Measurements from ENCODE around the gene MYO1D.

MYO1D gene

DNA sequence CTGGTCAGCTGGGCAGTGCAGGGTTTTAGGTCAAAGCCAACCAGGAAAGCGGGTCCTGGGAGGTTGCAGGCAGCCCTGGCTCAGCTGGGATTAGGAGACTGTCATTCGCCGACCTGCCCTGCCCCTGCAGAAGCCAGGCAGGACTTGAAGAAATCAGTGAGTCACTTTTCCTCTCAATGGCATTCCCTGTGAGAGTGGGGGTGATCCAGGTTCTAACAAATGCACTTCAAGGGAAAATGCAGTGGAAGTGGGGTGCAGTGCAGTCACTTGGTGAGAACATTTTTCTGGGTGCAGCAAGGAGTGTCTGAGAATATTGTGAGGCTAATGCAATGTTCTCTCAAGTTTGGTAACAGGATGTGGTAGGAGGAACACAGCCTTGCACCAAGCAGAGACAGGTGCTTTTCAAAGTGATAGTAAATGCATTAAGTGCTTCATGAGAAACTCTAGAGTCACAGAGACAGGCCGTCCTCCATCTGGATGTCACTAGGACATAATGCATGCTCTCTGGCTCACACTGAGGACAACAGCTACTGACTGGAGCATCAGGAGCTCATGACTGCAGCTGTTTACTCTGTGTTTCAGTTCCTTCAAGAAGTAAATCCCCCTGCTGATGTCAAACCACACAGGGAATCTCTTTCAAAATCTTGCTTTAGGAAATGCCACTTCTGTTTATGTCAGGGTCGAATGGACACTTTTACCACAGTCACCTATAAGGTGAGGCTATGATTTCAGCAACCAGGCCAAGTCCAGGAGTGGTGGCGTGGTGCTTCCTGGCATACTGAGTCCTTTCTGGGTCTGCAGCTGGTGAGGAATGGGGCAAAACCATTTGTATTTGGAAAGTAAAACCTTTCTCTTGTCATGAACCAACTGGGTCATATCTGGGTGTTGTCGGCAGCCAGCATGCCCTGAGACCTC, 373.4 kb downstream of the MYO1D start:
- DNase-seq (ENCODE audit: low spot score) = peak; percentile 73

DNA sequence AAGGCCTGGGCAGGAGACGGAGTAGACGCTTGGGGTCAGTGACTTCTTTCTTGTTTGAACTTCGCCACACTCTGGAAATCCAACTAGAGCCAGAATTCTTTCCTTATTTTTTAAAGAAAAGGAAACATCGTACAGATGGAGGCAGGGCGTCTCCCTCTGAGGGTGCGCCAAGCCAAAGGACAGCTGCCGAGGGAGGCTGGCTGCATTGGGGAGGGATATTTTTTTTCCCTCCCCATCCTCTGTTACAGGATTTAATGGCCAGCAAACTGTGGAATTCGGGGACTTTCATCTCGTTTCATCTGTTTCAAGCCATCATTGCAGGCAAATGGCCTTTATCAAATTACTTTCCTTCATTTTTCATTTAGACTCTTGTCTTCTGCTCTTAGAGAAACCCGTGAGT, 374.2 kb downstream of the MYO1D start:
- no peak for DNase-seq (ENCODE audit: low spot score)

DNA sequence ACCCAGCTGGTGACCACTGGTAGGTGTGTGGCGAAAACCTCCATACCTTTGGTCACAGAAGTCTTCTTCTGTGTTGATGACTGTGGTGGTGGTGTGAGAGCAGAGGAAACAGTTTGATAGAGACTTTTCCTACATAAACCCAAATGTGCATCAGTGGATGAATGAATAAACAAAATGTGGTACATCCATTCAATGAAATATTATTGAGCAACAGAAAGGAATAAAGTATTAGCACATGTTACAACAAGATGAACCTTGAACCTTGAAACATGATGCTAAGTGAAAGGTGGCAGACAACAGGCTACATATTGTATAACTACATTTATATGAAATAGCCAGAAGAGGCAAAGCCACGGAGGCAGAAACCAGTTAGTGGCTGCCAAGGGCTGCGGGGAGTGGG, 374.9 kb downstream of the MYO1D start:
- no peak for DNase-seq (ENCODE audit: low spot score)

DNA sequence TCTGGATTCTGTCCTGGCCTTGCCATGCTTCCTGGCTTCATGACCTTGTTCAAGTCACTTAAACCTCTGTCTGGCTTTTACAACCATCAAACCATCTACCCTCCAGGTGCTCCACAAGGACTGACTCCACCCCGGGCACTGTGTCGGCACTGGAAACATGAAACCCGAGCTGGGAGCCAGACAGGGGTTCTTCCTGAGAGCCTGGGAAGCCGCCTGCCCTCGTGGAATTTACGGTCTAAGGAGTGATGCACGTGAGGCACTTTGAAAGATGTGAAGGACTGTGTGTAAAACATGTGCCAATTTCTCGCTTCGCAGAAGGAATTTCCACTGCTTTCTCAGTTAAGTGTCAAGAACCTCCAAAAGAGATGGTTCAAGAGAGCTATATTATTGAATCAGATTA, 378.5 kb downstream of the MYO1D start:
- DNase-seq (ENCODE audit: low spot score) = no peak

DNA sequence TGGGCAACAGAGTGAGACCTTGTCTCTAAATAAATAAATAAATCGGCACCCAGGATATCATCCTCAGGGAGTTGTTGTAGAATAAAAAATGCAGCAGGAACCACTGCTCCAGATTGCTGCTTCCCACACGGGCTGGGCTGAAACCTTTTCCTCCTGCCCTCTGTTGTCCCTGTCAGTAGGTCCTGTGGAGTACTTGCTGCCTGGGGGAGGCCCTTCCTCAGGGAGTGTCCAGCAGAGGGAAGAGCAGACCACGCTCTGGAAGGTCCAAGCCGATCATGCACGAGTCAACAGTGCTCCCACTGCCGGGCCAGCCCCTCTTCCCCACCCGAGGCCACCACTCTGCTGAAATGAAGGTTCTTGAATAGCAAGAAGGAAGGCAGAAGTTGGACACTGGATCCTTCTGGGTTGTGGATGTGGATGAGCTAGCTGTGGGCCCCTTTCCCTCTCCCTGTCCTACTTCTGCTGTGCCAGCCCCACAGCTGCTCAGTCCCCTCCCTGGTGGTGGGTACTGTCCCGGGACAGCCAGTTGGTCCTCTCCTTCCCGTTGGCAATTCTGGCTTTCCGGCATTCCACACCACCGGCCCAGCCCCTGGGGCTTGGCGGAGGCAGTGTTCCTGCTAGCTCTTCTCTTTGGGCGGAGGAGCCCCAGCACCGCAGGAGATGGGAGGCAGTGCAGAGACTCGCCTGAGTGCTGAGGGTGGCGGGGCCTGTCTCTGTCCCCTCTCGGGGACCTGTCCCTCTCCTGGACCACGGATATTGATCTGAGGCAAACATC, 379.3 kb downstream of the MYO1D start:
- no peak for DNase-seq (ENCODE audit: low spot score)

DNA sequence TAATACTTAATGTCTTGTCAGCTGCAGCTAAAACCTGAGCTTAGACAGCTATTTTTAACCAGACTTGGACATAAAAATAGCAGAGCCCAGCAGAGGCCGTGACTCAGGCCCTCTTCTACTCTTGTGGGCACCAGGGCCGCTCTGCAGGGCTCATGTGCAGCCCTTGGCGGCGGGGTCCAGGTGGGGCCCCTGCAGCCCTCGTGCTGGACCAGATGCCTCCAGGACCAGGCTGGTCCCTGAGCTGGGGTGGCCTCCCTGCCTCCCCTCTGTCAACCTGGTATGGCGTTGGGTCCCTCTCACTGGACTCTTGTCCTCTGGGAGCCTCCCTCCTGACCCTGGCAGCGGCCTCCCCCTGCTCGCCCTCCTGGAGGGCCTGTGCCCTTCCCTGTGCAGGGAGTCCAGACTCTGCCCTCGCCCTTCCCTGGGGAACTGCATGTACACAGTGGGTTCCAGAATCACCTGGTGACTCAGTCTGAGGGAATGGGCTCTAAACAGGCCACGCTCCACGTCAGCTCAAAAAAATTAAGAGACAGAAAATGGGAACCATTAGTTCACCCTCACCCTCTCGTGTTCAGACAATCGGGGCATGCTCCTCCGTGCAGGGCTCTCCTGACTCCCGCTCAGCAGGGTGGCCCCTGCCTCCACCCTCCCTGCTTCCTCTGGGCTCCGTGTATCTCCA, 380.4 kb downstream of the MYO1D start:
- DNase-seq (ENCODE audit: low spot score) = no peak

DNA sequence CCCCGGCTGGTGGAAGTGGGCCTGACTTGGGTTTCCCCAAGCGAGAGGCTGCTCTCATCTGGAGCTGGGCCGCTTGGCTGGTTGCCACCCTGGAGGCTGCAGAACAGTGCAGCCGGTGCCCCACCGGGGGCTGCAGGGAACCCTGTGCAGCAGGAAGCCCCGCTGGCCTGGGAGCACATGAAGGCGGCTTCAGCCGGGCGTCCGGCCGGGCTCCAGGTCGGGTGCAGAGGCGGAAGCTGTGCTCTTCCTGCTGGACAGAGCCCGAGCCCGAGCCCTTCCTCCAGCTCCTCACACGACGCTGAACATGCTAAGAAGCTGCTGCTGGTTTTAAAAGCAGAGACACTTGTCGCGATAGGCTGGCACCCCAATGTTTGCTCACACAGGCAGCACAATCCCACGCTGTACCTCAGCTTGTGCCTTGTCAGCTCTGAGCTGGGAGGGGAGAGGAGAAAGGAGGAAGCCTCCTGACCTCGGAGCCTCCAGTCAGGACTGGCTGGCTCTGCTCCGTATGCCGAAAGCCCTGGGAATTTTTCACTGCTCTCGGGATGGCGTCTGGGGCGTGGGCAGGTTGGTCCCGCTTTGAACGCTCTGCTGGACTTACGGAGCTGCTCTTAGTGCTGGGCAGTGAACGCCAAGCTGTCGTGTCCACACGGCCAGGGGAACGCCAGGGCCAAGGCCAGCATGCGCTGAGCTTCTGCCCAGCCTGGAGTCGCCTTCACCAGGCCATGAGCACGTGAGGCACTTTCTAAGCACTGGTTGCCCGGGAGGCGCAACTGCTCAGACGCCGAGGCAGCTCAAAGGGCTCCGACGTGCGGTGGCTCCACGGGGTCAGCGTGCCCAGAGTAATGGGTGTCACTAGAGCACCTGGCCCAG, 381.3 kb downstream of the MYO1D start:
- DNase-seq (ENCODE audit: low spot score) = no peak

DNA sequence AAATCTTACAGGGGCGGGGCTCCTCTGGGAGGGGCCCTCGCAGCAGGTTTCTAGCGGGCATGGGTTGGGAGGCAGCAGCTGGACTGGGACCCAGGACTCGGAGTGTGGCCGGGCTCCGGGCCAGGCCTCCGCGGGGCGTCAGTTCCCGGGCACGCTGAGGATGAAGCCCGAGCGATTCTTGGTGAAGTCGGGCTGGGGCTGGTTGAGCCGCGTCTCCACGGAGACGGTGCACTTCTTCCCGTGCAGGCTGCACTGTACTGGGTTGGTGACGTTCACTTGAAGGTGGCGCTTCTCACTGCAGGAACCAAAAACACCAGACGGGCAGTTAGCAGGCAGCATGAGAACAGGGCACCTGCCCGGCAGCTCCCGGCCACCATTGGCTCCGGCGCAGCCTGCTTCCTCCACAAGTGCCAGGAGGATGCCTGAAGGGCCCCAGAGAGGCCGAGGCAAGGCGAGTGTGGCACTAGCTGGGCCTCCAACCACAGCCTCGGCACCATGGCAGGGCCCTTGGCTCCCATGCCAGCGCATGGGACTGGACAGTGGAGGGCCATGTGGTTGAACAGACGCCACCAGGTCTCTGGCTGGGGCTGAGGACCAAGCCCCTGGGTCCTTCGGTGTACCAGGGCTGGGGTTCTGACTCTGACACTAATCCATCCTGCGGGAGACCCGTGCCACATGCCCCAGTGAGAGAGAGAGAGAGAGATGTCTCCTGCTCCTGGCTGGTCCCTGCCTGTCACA, 382.1 kb downstream of the MYO1D start:
- no peak for DNase-seq (ENCODE audit: low spot score)

DNA sequence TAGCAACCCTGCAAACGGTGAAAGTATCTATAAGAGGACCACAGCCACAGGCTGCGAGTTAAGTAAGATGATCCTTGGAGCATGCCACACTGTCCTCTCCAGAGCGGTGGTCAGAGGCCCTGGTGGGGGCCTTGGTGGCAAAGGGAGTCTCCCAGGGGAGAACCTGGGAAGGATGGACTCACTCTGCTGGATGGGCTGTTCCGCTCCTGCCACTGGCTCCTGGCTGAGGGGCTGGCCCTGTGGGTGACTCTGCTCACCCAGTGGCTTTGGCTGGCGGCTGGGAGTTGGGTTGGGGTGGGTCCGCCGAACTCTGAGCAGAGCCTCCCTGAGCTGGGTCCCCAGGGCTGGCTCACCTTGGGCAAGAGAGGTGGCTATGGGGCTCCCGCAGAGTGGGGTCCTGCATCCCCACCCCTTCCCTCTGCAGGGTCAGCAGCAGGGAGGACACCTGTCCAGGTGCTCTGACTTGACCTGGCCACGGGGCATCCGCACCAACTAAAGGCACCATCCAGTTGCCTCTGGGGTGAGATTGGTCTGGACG, 382.9 kb downstream of the MYO1D start:
- no peak for DNase-seq (ENCODE audit: low spot score)

DNA sequence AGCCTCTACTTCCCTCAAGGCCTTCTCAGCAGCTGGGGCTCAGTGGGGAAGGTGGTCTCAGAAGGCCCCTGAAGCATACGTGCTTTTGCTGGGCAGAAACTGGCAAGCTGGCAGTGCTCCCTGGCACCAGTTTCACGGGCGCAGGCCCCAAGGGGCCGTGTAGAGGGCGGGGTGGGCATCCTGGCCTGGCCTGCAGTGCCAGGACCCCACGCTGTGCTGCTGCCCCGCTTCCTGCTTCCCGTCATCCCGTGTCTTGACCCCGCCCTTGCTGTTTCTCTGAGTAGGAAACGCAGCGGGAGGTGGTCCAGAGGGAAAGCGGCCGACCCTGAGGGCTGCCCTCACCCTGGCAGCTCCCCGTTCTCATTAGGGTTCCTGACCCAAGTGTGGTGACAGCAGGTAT, 383.4 kb downstream of the MYO1D start:
- no peak for DNase-seq (ENCODE audit: low spot score)

DNA sequence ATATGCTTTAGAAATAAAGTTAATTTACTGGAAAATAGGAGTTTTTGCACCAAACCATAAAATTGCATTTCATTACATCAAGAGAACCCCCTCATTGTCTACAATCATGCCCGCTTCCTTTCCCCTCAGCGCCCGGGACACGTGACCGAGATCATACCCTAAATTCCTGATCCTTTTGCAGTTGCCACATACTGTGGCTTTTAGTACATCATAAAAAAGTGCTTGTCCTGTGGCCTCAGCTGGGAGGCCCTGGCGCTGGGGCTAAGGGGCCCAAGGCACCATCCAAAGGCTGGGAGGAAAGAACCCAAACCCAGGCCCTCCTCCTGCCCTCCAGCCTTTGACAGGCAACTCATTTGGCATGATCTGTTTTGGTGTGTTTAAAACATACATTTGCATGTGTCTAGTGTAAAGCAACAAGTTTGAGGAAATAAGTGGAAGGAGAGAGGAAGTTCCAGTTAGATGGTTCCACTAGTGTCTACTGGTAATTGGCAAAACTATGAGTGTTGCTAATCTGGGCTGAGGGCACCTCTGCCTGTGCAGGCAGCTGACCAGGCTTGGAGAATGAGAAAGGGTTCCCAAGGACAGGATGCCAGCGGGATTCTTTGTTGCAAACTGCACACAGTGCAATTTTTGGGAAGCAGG, 384.2 kb downstream of the MYO1D start:
- DNase-seq (ENCODE audit: low spot score) = no peak

DNA sequence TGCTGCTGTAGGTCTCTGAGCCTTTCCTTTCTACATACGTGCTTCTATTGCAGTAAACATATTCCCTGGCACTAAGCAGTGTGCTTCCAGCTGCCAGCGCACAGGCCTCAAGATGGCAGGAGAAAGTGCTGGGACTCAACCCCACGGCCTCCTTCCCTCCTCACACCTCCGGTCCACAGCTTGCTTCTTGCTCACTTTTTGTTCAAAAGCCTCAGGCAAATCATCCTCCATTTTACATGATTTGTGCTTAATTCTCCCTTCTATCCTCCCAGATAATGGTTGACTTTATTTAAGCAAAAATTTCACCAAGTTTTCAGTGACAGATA, 384.7 kb downstream of the MYO1D start:
- no peak for DNase-seq (ENCODE audit: low spot score)

DNA sequence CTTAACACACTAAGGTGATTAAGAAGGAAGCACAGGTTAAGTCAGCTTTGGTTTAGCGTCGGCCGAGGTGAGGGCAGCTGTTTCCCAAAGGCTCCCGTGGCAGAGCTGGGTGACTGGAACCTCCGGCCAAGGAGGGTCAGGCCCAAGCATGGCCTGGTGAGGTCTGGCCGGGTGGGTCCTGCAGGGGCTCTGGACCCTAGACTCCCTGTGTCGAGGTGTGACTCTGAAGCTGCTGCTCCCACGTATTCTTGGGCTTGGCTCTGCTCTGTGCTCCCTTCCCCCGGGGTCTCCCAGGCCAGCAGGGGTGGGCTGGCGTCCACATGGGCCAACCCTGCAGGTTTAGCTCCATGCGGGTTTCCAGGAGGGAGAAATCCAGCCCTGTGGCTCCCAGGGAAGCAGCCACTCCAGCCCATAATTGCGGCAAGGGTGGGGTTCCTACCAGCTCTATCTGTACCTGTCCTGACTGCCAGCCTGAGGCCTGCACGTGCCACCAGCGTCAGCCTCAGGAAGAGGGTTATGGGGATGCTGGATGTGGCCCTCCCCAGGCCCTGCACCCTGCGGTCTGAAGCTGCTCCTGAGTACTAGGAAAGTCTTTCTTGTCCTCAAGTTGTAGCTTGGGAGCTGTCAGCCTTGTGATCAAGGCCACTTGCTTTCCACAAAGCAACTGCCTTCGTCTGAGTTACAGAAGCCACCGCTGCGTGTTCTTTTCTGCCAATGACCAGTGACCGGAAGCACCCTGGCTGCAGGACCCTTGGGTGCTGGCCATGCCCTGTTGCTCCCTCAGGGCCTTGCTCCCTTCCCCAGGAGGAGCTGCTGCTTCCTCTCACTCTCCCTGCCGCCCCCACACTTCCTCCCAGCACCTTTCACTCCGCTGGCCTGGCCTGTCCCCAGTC, 385.3 kb downstream of the MYO1D start:
- no peak for DNase-seq (ENCODE audit: low spot score)

DNA sequence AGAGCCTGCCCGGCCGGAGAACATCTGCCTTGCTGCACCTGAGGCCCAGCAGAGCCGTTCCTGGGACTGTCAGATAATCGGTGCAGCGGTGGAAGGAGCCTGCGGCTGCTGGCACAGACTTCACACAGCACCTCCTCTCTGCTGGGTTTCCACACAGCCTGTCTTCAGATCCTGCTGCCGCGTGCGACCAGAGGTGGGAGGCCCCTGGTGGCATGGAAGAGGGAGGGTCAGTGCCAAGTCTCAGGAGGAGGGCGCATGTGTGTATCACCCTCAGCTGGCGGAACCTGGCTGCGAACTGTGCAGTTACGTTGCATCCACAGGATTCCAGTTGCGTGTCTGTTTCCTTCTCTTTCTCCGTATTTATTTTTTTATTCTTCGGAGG, 386.8 kb downstream of the MYO1D start:
- DNase-seq (ENCODE audit: low spot score) = no peak

DNA sequence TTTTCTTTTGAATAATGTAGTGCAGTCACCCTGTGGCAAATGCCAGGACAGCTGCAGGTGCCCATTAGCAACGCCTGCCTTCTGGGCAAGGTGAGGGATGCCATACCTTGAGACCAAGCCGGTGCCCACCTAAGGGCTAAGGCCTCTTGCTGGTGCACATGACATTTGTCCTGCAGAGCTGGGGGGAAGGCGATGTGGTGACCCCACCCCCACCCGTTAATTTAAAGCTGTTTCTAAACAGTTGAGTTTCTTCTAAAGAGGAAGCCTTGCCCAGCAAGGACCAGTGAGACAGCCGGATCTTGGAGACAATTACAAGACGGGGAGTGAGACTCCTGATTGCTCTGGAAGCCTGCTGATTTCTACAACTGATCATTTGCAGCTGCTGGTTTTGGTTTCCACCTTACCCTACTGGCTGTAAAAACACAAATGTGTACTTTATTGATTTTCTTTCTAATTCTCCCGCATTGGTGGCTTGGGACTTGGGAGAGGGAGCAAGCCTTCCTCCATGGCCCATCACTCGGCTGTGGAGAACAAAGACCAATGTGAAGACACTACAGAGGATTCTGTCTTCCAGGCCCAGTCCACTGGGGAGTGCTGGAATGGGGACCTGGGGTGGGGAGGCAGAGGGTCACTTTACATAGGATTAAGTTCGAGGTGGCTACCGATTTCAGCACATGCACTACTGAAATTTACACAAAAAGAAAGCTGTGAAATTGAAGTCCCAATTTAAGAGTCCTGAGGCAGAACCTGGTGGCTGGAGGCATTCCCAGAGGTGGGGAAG, 387.4 kb downstream of the MYO1D start:
- DNase-seq (ENCODE audit: low spot score) = no peak

DNA sequence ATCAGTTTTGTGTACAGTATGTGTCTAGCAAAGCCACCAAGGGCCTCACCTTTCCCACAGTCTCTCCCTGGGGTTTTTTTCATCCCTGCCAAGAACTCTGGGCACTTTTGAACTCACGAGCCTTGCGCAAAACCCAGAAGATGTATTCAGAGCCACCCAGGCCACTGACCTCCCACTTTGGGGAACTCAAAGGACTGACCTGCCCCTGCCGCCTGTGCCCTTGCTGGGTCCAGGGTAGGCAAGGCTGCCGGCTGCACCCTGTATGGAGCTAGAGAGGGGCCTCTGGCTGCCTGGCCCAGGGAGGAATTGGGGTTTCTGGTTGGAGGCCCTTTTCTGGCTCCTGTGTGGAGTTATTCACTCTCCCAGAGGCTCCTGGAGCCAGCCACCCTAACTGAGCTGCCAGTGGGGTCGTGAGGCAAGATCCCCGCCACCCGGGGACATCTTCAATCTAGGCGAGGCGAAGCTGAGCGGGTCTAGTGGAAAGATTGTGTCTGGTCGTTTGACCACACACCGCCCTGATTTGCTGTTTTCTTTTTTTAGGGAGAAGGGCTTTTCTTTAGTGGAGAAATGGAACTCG, 388.2 kb downstream of the MYO1D start:
- DNase-seq (ENCODE audit: low spot score) = no peak

DNA sequence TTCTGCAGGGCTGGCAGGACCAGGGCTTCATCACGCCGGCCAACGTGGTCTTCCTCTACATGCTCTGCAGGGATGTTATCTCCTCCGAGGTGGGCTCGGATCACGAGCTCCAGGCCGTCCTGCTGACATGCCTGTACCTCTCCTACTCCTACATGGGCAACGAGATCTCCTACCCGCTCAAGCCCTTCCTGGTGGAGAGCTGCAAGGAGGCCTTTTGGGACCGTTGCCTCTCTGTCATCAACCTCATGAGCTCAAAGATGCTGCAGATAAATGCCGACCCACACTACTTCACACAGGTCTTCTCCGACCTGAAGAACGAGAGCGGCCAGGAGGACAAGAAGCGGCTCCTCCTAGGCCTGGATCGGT, 388.8 kb downstream of the MYO1D start:
- no peak for DNase-seq (ENCODE audit: low spot score)

DNA sequence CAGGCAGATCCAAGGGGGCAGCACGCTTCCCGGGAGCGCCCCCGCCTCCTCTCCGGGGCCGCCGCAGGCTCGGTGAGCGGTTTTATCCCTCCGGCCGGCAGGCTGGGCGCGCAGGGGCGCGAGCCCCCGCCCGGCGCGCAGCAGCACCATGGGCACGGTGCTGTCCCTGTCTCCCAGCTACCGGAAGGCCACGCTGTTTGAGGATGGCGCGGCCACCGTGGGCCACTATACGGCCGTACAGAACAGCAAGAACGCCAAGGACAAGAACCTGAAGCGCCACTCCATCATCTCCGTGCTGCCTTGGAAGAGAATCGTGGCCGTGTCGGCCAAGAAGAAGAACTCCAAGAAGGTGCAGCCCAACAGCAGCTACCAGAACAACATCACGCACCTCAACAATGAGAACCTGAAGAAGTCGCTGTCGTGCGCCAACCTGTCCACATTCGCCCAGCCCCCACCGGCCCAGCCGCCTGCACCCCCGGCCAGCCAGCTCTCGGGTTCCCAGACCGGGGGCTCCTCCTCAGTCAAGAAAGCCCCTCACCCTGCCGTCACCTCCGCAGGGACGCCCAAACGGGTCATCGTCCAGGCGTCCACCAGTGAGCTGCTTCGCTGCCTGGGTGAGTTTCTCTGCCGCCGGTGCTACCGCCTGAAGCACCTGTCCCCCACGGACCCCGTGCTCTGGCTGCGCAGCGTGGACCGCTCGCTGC, 389.3 kb downstream of the MYO1D start:
- no peak for DNase-seq (ENCODE audit: low spot score)
